Measurements from ENCODE around the gene TENM3.

Gene TENM3

DNA sequence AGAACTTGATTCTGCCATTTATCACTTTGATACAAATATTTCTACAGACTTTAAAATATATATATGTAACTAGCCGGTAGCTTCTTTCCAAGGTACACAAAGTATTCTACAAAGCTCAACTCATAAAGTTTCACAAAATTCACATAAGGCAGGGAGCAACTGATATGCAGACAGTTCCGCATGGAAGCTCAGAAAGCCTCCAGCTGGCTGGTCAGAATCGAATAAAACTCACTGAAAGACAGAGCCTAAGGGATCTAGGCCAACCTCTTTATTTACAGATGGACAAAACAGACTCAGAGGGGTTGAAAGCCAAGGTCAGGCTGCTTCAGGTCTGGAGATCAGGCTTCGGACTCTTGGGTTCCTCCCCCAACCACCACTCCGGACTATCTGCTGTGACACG lies 543.8 kb downstream of the TENM3 start:
- Histone ChIP-seq H3K36me3 (ENCODE audit: insufficient read depth, low read length) (no peaks in the 10 kb centered on the region), H2AFZ (ENCODE audit: low read length) (no peak overlapping the region), H3F3A (ENCODE audit: insufficient read depth, low read length) (no peaks in the 10 kb centered on the region), H3K9ac (ENCODE audit: low read length) (no peak overlapping the region), H3K27me3 (ENCODE audit: insufficient read depth, low read length) (no peaks in the 10 kb centered on the region; the same call in 1 of the 2 replicates), H3K4me3 (ENCODE audit: low read depth, low read length, poor library complexity, severe bottlenecking) (no peak overlapping the region), H3K27ac (ENCODE audit: low read depth, low read length, poor library complexity, severe bottlenecking) (no peak overlapping the region), H3K4me2 (ENCODE audit: low read length) (no peak overlapping the region), H4K20me1 (ENCODE audit: insufficient read depth, low read length) (no peaks in the 10 kb centered on the region), H3K9me3 (ENCODE audit: low read length) (no peaks in the 10 kb centered on the region), H3K9me2 (ENCODE audit: low read depth, low read length) (no peaks in the 10 kb centered on the region), H3K4me1 (ENCODE audit: insufficient read depth, low read length, severe bottlenecking) (no peaks in the 10 kb centered on the region), H3K79me2 (ENCODE audit: insufficient read depth, low read length) (no peaks in the 10 kb centered on the region)
- no peak for TF ChIP-seq EZH2 (IDR thresholded peaks at IDR 0.05; ENCODE audit: borderline replicate concordance, low read length)

DNA sequence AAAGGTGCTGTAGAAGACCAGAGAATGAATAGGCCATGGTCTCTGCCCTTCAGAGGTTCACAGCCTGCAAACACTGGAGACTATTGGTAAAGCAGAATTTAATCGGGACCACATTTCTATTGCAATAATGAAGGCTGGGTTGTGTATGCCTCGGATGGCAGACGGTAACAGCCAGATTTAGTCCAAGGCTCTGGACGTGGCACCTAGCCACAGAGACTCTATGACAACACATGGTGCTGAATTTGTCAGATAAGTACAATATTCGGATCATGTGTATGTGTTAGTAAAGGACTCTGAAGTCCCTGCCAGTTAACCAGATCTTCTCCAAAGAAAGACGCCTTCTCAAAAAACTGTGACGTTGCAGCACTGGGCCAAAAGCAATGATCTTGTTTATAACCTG lies 545.0 kb downstream of the TENM3 start:
- H3K9me2 ChIP-seq (ENCODE audit: low read depth, low read length): no peaks in the 10 kb centered on the region
- no peaks in the 10 kb centered on the region for H3K36me3 ChIP-seq (ENCODE audit: insufficient read depth, low read length)
- no peak overlapping the region for H3K27ac ChIP-seq (ENCODE audit: low read depth, low read length, poor library complexity, severe bottlenecking)
- H3K4me3 ChIP-seq (ENCODE audit: low read depth, low read length, poor library complexity, severe bottlenecking): no peak overlapping the region
- no peak overlapping the region for H3K4me2 ChIP-seq (ENCODE audit: low read length)
- no peaks in the 10 kb centered on the region; the same call in 1 of the 2 replicates for H3K27me3 ChIP-seq (ENCODE audit: insufficient read depth, low read length)
- H2AFZ ChIP-seq (ENCODE audit: low read length): no peak overlapping the region
- no peaks in the 10 kb centered on the region for H4K20me1 ChIP-seq (ENCODE audit: insufficient read depth, low read length)
- H3K79me2 ChIP-seq (ENCODE audit: insufficient read depth, low read length): no peaks in the 10 kb centered on the region
- H3K4me1 ChIP-seq (ENCODE audit: insufficient read depth, low read length, severe bottlenecking): no peaks in the 10 kb centered on the region
- H3K9ac ChIP-seq (ENCODE audit: low read length): no peak overlapping the region
- no peaks in the 10 kb centered on the region for H3K9me3 ChIP-seq (ENCODE audit: low read length)
- TF ChIP-seq, protein P1, sequence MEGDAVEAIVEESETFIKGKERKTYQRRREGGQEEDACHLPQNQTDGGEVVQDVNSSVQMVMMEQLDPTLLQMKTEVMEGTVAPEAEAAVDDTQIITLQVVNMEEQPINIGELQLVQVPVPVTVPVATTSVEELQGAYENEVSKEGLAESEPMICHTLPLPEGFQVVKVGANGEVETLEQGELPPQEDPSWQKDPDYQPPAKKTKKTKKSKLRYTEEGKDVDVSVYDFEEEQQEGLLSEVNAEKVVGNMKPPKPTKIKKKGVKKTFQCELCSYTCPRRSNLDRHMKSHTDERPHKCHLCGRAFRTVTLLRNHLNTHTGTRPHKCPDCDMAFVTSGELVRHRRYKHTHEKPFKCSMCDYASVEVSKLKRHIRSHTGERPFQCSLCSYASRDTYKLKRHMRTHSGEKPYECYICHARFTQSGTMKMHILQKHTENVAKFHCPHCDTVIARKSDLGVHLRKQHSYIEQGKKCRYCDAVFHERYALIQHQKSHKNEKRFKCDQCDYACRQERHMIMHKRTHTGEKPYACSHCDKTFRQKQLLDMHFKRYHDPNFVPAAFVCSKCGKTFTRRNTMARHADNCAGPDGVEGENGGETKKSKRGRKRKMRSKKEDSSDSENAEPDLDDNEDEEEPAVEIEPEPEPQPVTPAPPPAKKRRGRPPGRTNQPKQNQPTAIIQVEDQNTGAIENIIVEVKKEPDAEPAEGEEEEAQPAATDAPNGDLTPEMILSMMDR (IDR thresholded peaks at IDR 0.05; ENCODE audit: low read length): no peak
- TF ChIP-seq EZH2 (IDR thresholded peaks at IDR 0.05; ENCODE audit: borderline replicate concordance, low read length): no peak
- H3F3A ChIP-seq (ENCODE audit: insufficient read depth, low read length): no peaks in the 10 kb centered on the region

DNA sequence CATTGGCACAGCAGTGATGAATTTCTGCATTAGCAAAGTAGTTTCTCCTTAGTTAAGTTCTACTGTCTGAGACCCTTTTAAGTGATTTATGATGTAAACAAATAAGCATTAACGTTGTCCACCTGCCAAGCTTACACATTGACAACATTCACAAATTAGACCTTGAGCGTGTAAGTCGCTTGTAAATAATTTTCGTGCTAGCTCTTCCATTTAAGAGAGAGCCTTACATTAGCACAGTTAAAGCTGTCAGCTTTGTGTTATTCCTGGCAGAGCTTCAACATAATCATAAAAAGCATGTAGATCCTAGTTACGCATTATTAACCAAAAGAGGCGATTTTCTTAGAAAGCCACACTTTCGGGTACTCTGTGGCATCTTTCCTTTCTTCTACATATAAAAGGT lies 546.3 kb downstream of the TENM3 start:
- Histone ChIP-seq H3K27me3 (ENCODE audit: insufficient read depth, low read length) (no peaks in the 10 kb centered on the region; the same call in 1 of the 2 replicates), H3F3A (ENCODE audit: insufficient read depth, low read length) (no peaks in the 10 kb centered on the region), H3K4me1 (ENCODE audit: insufficient read depth, low read length, severe bottlenecking) (no peaks in the 10 kb centered on the region), H3K9me2 (ENCODE audit: low read depth, low read length) (no peaks in the 10 kb centered on the region), H3K9me3 (ENCODE audit: low read length) (no peaks in the 10 kb centered on the region), H3K27ac (ENCODE audit: low read depth, low read length, poor library complexity, severe bottlenecking) (no peak overlapping the region), H3K79me2 (ENCODE audit: insufficient read depth, low read length) (no peaks in the 10 kb centered on the region), H3K4me3 (ENCODE audit: low read depth, low read length, poor library complexity, severe bottlenecking) (no peak overlapping the region), H4K20me1 (ENCODE audit: insufficient read depth, low read length) (no peaks in the 10 kb centered on the region), H2AFZ (ENCODE audit: low read length) (no peak overlapping the region), H3K36me3 (ENCODE audit: insufficient read depth, low read length) (no peaks in the 10 kb centered on the region), H3K9ac (ENCODE audit: low read length) (no peak overlapping the region), H3K4me2 (ENCODE audit: low read length) (no peak overlapping the region)
- no peak for TF ChIP-seq EZH2 (IDR thresholded peaks at IDR 0.05; ENCODE audit: borderline replicate concordance, low read length)
- TF ChIP-seq, protein P1 (IDR thresholded peaks at IDR 0.05; ENCODE audit: low read length): no peak

GRCh38 chr4:182795446-182796238 lies 552.4 kb downstream of the TENM3 start:
- no peak overlapping the region for H3K4me2 ChIP-seq (ENCODE audit: low read length)
- no peak overlapping the region for H3K4me3 ChIP-seq (ENCODE audit: low read depth, low read length, poor library complexity, severe bottlenecking)
- no peaks in the 10 kb centered on the region for H3K4me1 ChIP-seq (ENCODE audit: insufficient read depth, low read length, severe bottlenecking)
- no peaks in the 10 kb centered on the region for H3K27me3 ChIP-seq (ENCODE audit: insufficient read depth, low read length)
- H3K79me2 ChIP-seq (ENCODE audit: insufficient read depth, low read length): no peaks in the 10 kb centered on the region
- H3K27ac ChIP-seq (ENCODE audit: low read depth, low read length, poor library complexity, severe bottlenecking): no peak overlapping the region
- TF ChIP-seq, protein P1 (IDR thresholded peaks at IDR 0.05; ENCODE audit: low read length): no peak
- TF ChIP-seq EZH2 (IDR thresholded peaks at IDR 0.05; ENCODE audit: borderline replicate concordance, low read length): no peak
- H3K9ac ChIP-seq (ENCODE audit: low read length): no peak overlapping the region
- H3K9me2 ChIP-seq (ENCODE audit: low read depth, low read length): no peaks in the 10 kb centered on the region
- H4K20me1 ChIP-seq (ENCODE audit: insufficient read depth, low read length): no peaks in the 10 kb centered on the region
- H2AFZ ChIP-seq (ENCODE audit: low read length): no peak overlapping the region
- no peaks in the 10 kb centered on the region for H3F3A ChIP-seq (ENCODE audit: insufficient read depth, low read length)
- H3K9me3 ChIP-seq (ENCODE audit: low read length): no peaks in the 10 kb centered on the region
- no peaks in the 10 kb centered on the region for H3K36me3 ChIP-seq (ENCODE audit: insufficient read depth, low read length)
